Measurements from ENCODE around the gene MARF1. TPM values are rescaled to one million over a fixed set of nuclear protein-coding genes. Genes with fewer than 3 reads are reported as not detected.

MARF1 gene
- total RNA-seq, 1 experiment from 2014 or later = 59.4 TPM

DNA sequence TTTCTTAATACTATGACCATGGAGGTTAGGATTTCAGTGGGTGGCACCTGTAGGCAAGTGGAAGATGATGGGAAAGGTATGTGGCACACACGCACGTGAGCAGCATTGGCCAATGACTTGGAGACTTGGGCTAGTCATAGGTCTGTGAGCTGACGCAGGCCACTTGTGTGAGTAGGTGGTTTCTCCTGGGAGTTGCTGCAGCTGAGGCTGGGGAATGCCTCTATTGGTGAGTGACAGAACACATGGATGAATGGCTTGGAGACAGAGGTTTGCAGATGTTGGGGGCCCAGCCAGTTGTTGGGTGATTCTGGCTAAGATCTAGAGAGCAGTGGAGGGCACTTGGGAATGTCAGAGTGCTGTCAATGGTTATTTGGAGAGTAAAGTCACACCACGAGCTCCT, 64.1 kb downstream of the MARF1 start:
- DNase-seq (ENCODE audit: low read depth, low spot score) (no peak), ATAC-seq (no peak)
- H2AFZ ChIP-seq (ENCODE audit: low read depth, low read length, poor library complexity, severe bottlenecking) = no peak overlapping the region
- no peaks in the 10 kb centered on the region for H3K9me2 ChIP-seq (ENCODE audit: insufficient read depth)
- ChIA-PET RAD21 (ENCODE audit: low non-redundant PET in 1 of 2, low total read pairs in 2 of 2, uncharacterized antibody in 2 of 2, unreplicated experiment in 2 of 2) (no interaction called here), POLR2A (no interaction called here), CTCF (no interaction called here)
- H3K9ac ChIP-seq (ENCODE audit: low read length) = no peak overlapping the region
- H3K27ac ChIP-seq (ENCODE audit: low read depth, low read length) = no peak overlapping the region
- BruUV-seq (replicated peaks) = no TSS peak
- no peak overlapping the region for H3K4me2 ChIP-seq (ENCODE audit: low read length)
- no peaks in the 10 kb centered on the region for H3K9me3 ChIP-seq (ENCODE audit: control insufficient read depth in 1 of 2, insufficient read depth in 1 of 2, low read depth in 1 of 2, low read length in 2 of 2)
- no peaks in the 10 kb centered on the region for H3K79me2 ChIP-seq (ENCODE audit: insufficient read depth, low read length)
- TF ChIP-seq, protein P1, sequence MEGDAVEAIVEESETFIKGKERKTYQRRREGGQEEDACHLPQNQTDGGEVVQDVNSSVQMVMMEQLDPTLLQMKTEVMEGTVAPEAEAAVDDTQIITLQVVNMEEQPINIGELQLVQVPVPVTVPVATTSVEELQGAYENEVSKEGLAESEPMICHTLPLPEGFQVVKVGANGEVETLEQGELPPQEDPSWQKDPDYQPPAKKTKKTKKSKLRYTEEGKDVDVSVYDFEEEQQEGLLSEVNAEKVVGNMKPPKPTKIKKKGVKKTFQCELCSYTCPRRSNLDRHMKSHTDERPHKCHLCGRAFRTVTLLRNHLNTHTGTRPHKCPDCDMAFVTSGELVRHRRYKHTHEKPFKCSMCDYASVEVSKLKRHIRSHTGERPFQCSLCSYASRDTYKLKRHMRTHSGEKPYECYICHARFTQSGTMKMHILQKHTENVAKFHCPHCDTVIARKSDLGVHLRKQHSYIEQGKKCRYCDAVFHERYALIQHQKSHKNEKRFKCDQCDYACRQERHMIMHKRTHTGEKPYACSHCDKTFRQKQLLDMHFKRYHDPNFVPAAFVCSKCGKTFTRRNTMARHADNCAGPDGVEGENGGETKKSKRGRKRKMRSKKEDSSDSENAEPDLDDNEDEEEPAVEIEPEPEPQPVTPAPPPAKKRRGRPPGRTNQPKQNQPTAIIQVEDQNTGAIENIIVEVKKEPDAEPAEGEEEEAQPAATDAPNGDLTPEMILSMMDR (IDR thresholded peaks at IDR 0.05 in 2 of 3, conservative IDR thresholded peaks at IDR 0.05 in 1 of 3; ENCODE audit: borderline replicate concordance in 1 of 3, insufficient read depth in 1 of 3, low read depth in 2 of 3, low read length in 2 of 3) = no peak
- TF ChIP-seq, protein P2, sequence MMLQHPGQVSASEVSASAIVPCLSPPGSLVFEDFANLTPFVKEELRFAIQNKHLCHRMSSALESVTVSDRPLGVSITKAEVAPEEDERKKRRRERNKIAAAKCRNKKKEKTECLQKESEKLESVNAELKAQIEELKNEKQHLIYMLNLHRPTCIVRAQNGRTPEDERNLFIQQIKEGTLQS (IDR thresholded peaks at IDR 0.05) = no peak
- TF ChIP-seq EZH2 (IDR thresholded peaks at IDR 0.05) (no peak), SIN3A (IDR thresholded peaks at IDR 0.05; ENCODE audit: low read depth) (no peak), ZNF274 (IDR thresholded peaks at IDR 0.05; ENCODE audit: low read depth, low read length) (no peak), POLR2A (IDR thresholded peaks at IDR 0.05; ENCODE audit: borderline replicate concordance, extremely low read depth, insufficient read depth, insufficient read length) (no peak), YY1 (IDR thresholded peaks at IDR 0.05; ENCODE audit: extremely low read depth, insufficient replicate concordance, low read depth, low read length) (no peak), CEBPB (IDR thresholded peaks at IDR 0.05; ENCODE audit: low read depth) (no peak), ZFX (IDR thresholded peaks at IDR 0.05) (no peak), FOSL1 (IDR thresholded peaks at IDR 0.05; ENCODE audit: low read depth) (no peak), RAD21 (IDR thresholded peaks at IDR 0.05; ENCODE audit: low read depth) (no peak)
- TF ChIP-seq, protein P3, sequence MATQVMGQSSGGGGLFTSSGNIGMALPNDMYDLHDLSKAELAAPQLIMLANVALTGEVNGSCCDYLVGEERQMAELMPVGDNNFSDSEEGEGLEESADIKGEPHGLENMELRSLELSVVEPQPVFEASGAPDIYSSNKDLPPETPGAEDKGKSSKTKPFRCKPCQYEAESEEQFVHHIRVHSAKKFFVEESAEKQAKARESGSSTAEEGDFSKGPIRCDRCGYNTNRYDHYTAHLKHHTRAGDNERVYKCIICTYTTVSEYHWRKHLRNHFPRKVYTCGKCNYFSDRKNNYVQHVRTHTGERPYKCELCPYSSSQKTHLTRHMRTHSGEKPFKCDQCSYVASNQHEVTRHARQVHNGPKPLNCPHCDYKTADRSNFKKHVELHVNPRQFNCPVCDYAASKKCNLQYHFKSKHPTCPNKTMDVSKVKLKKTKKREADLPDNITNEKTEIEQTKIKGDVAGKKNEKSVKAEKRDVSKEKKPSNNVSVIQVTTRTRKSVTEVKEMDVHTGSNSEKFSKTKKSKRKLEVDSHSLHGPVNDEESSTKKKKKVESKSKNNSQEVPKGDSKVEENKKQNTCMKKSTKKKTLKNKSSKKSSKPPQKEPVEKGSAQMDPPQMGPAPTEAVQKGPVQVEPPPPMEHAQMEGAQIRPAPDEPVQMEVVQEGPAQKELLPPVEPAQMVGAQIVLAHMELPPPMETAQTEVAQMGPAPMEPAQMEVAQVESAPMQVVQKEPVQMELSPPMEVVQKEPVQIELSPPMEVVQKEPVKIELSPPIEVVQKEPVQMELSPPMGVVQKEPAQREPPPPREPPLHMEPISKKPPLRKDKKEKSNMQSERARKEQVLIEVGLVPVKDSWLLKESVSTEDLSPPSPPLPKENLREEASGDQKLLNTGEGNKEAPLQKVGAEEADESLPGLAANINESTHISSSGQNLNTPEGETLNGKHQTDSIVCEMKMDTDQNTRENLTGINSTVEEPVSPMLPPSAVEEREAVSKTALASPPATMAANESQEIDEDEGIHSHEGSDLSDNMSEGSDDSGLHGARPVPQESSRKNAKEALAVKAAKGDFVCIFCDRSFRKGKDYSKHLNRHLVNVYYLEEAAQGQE (IDR thresholded peaks at IDR 0.05; ENCODE audit: low read depth) = no peak
- no peaks in the 10 kb centered on the region for H3K36me3 ChIP-seq (ENCODE audit: control insufficient read depth in 1 of 2, insufficient read depth in 2 of 2, low read length in 2 of 2)
- peaks cover 0 to 12% of the 10 kb centered on the region in 2 experiments; a peak in 2 of 4 replicates for H3K4me1 ChIP-seq (ENCODE audit: control insufficient read depth in 1 of 2, insufficient read depth in 2 of 2, low read length in 2 of 2)
- no peak overlapping the region for H3K4me3 ChIP-seq (replicated peaks in 1 of 2; ENCODE audit: low read depth in 1 of 2, low read length in 2 of 2)
- H4K20me1 ChIP-seq (ENCODE audit: insufficient read depth) = no peaks in the 10 kb centered on the region
- no peaks in the 10 kb centered on the region for H3K27me3 ChIP-seq (ENCODE audit: insufficient read depth, low read length)
- intact Hi-C loops (cut with micrococcal nuclease) = no loop called here

Measured in HCT116 (cell line).